HG03097 (cell line): Measurements from ENCODE around the gene NUFIP1.
"Not testable (repeated sequence)": the region's sequence is repeated elsewhere in the genome, so short reads cannot be mapped to it uniquely, and the experiment has no call there.

Experiments
- ATAC-seq: cut with Tn5 transposase; IDR thresholded peaks from one replicate; pipeline ENCODE4 v1.9.1; 2021; ENCODE audit not compliant: unreplicated experiment, low FRiP score

NUFIP1 gene

DNA sequence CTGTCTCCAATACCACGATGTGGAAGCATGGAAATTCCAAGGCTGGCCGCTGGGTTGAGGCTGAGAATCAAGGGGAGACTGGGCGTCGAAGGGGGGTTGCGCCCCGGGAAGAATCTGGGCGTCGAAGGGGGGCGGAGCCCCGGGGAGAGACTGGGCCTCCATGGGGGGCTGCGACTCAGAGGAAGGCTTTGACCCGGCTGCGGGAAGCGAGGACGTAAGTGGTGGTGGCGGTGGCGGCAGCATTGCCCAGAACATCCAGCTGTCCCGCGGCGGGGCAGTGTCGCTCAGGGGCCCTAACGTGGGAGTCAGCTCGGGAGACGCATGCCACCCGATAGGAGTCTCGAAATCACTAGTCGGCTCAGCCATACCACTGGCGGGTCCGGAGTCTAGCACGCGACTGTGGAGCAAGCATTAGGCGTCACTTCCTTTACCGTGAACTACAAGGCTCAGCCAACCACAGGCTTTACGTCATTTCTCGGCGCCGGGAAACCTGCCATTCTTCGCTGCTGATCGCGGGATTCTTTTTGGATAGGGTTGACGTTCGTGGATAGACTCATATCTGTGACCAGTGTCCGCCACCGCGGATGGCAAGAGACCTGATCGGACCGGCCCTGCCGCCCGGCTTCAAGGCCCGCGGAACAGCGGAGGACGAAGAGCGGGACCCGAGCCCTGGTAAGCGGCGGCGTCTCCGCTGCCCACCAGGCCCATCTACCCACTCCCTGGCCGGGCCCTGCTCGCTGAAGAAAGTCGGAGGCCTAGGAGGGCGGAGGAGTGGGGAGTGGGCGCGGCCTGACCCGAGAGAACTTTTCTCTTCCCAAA is at the start of gene NUFIP1, which contains the start of gene GPALPP1:
TSS of gene NUFIP1 (minus strand) at position 401 of the 819 bp plus-strand sequence. CDS start at position 366, 35 bp downstream.
TSS of gene GPALPP1 (plus strand) at position 468 of the 819 bp plus-strand sequence. CDS start at position 585, 117 bp downstream.
- peak; percentile 83 for ATAC-seq

DNA sequence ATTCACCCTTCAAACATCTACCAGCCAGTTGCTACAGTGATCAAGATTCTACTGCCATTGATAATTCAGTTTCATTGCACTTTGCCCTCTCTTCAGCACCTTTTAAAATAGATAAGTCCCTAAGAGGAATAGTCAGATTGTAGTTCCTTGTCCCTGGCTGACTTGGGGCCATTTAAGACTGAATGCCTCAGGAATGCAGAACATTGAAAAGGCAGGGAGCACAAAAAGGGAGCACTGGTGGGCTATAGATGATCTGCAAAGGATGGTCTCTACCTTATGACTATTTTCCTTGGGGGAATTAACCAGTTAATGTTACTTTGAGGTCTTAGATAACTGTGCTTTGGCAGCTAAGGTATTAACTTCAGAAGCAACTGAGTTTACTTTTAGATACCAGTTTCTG is 46.9 kb upstream of the NUFIP1 start:
- no peak for ATAC-seq

DNA sequence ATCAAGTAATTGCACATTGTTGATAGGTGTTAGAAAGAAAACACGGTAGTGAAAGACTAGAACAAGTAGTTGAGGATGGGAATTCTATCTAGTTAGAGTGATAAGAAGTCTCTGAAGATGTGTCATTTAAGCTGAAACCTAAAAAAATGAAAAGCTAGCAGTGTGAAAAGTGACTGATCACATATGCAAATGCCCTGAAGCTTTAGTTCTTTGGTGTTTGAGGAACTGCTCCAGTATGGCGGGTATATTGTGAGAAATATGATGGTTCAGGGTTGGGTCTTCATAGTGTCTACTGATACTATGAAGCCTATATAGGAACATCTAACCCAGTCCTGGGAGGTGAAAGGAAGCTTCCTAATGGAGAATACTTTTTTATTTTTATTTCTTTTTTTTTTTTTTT is 45.1 kb upstream of the NUFIP1 start:
- ATAC-seq, result no peak

DNA sequence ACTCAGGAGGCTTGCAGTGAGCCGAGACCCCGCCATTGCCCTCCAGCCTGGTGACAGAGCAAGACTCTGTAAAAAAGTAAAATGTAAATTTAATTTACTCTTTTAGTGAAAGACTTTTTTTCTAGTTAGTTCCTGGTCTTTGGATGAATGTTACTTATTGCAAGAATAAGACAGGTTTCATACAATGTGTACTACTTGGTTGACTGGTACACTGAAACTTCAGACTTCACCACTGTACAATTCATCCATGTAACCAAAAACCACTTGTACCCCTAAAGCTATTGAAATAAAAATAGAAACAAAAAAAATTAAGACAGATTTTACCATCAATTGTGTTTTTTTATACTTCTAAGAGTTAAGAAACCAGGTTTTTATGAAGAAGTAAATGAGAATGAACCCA is 35.6 kb upstream of the NUFIP1 start:
- ATAC-seq, result no peak

DNA sequence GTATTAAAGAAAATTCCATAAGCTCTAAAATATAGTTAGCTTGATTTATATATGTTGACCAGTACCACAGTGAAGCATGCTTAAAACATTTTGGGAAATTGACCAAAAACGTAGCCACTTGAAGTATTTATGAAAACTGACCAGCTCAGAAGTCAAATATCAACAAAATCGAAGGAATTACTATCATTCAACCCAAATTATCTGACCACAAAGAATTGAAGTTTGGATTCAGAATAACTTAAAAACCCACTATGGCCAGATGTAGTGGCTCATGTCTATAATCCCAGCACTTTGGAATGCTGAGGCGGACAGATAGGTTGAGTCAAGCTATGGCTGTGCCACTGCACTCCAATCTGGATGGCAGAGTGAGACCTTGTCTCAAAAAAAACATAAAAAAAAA is 32.0 kb upstream of the NUFIP1 start:
- ATAC-seq, result no peak

DNA sequence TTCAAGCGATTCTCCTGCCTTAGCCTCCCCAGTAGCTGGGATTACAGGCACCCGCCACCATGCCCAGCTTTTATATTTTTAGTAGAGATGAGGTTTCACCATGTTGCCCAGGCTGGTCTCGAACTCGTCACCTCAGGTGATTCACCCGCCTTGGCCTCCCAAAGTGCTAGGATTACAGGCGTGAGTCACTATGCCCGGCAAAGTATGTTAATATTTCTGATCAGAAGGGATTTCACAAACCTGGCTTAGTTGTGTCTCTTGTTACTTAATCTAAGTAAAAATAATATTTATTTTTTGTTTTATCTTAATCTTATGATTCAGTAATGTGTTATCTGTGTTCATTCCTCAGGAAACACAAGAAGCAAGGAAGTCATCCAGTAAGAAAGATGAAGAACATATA is 30.7 kb upstream of the NUFIP1 start:
- ATAC-seq, result not testable (repeated sequence)

DNA sequence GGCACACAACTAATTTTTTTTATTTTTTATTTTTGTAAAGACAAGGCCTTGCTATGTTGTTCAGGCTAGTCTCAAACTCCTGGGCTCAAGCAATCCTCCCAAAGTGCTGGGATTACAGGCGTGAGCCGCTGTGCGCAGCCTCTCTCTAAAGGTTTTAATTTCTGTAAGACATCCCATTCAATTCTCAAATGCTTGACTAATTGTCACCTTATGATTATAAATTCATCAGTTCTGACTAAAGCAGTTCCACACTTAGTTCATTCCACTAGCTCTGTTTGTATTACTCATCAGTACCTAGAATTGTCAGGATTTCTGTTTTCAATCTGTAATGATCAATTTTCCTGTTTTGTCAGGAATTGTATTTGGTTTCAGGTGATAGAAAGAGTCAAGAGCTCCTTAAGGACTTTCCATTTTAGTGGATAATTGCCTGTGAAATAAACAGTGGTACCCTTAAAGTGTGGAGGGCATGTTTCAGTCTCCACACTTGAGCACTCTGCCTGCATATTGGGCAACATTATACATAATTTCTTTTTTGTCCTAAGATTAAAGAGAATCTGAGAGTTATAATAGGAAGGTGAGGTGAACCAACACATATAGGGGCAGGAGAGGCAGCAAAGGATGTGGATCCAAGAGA is 27.6 kb upstream of the NUFIP1 start:
- no peak for ATAC-seq

DNA sequence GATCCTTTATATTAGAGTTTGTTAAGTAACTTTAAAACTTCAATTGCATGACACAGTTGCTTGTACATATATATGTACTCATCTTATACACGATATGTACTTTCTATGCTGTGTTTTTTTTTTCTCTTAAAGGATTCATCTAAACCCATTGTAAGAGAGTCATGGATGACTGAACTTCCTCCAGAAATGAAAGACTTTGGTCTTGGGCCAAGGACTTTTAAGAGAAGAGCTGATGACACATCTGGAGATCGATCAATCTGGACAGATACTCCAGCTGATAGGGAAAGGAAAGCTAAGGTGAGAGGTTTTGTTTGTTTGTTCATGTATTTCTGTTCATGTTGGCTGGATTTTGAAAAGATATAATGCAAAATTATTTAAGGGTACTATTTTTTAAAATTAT is 26.0 kb upstream of the NUFIP1 start:
- ATAC-seq, result no peak

DNA sequence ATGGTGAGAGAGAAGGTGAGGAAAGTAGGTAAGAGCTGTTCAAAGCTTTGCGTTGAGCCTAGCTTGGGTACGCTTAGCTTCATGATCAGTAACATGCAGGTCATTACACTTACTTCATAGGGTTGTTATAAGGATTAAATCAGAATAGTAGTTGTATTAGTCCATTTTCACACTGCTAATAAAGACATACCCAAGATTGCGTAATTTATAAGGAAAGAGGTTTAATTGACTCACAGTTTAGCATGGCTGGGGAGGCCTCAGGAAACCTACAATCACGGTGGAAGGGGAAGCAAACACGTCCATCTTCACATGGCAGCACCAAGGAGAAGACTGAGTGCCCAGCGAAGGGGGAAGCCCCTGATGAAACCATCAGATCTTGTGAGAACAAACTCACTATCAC is 21.9 kb upstream of the NUFIP1 start:
- ATAC-seq, result no peak

DNA sequence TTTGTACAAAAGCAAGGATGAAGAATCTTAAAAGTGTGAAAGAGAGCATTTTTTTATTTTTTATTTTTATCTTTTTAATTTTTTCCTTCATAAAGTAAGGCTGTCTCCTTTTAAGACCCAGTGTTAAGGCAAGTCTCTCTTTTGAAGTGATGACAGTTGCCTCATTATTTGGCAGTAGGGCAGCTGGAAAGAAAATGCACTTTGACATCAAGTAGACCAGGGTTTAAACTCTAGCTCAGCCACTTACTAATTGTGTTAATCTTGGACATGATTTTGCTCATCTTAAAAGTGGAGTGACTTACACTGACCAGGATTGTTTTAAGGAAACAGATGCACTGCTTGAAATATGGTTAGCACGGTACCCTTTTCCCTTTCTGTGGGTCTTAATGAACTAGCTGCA is 18.6 kb upstream of the NUFIP1 start:
- no peak for ATAC-seq

DNA sequence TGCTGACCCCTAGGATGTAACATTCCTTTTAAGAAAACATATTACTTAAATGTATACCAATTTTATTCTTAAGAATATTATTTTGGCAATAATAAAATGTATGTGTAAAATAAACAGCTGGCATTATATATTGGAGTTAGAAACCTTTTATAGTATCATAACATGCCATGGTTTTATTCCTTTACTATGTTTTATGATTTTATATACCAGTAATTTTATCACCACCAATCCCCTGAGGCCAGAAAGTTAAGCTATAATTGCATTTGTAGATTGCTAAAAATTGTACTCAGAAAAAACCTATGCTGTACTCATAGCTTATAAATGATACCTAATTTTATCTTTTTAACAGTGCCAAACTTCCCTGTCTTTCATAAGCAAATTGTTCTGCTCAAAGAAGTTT is 18.0 kb upstream of the NUFIP1 start:
- no peak for ATAC-seq

DNA sequence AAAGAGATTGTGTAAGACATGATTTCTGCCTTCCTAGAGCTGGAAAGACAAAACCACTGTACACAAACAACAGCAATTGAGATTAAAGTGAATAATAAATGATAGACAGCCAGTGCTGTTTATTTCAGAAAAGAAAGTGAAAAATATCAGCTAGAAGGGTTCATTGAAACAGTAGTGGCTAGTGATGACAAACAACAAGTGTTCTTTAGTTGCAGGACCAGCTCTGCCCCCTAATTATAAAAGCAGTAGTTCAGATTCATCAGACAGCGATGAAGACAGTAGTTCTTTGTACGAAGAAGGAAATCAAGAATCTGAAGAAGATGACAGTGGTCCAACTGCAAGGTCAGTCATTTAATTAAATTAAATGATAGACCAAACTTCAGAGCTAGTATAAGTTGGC is 14.8 kb upstream of the NUFIP1 start:
- no peak for ATAC-seq

DNA sequence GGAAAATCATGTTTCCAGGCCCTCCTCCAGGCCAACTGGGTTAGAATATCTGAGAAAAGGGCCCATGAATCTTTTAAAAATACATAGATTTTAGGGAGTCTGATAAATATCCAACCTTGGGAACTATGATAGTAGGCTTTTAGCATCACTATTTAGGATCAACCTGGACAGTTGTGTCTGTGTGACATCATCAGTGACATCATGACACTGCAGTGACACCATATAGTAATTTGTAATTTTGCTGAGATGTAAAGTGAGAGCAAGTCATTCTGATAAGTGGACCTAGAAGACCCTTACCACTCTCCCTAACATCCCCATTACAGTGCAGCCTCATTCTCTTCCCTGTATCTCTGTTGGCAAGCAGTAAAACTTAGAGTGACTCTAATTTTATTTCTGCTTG is 14.1 kb upstream of the NUFIP1 start:
- no peak for ATAC-seq

DNA sequence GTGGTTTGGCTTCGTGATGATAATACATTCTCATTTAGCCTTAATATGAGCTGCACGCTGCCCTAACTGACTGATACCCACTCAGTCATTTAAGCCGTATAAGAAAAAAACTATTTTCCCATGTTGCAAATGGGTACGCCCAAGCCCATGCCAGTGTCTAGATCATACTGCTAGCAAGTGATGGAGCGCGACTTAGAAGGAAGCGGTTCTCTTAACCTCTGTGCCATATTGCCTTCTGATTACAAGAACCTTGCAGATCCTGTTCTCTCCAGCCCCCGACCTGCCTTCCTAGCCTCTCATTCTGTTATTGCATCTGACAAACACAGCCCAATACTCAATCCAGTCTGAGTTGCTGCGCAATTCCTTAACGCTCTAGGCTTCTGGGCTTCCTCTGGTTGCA is 670 bp upstream of the NUFIP1 start:
- no peak for ATAC-seq

DNA sequence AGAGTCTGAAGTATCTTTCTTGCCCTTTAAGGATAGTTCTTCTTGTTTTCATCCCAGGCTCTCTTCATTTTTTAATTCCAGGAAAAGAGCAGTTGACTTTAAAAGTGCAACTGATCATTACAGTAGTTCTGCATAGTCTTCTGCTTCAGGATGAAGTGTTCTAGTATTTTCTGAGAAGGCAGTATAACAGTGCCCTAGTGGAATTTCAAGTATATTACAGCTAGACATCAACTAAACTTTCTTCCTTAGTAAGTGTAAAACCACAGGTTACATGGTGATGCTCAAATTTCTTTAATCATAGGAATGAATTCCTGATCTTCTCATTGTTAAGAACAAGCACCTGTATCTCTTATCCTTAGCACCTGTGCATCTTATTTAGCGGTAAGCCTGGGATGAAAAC is 10.9 kb downstream of the NUFIP1 start:
- ATAC-seq, result no peak

DNA sequence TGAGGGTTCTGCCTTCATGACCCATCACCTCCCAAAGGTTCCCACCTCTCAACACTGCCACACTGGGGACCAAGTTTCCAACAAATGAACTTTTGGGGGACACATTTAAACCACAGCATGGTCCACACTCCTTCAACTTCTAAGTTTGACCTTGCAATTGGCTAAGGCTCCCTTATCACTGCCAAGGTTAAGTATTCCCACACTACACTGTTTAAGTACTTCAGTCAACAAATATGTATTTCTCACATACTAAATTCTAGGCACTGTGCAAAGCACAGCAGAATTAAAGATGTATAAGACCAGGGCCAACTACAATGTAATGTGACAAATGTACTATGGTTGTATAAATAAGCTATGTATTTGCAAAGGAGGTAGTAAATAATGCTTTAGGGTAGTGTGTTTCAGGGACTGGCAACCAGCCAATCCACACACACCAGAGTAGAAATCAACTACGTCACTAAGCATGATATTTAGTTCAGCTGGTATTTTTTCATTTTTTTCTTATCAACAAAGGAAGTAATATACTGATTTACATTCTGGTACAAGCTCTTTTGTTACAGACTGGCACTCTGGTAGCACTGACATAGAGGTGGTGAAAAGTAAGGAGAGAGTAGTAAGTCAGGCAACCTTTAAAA is 12.2 kb downstream of the NUFIP1 start:
- no peak for ATAC-seq

DNA sequence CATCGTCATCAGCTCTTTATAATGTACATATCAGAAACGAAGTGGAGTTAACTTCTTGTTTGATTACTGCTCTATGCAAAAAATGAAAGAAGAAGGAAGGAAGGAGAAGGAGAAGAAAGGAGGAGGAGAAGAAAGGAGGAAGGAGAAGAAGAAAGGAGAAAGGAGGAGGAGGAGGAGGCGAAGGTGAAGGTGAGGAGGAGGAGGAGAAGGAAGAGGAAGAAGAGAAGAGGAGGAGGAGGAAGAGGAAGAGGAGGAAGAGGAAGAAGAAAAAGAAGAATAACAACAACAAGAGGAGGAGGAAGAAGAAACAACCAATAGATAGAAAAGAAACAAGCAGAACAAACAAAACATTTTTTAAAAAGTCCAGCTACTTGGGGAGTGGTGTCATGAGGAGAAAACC is 13.1 kb downstream of the NUFIP1 start:
- no peak for ATAC-seq

DNA sequence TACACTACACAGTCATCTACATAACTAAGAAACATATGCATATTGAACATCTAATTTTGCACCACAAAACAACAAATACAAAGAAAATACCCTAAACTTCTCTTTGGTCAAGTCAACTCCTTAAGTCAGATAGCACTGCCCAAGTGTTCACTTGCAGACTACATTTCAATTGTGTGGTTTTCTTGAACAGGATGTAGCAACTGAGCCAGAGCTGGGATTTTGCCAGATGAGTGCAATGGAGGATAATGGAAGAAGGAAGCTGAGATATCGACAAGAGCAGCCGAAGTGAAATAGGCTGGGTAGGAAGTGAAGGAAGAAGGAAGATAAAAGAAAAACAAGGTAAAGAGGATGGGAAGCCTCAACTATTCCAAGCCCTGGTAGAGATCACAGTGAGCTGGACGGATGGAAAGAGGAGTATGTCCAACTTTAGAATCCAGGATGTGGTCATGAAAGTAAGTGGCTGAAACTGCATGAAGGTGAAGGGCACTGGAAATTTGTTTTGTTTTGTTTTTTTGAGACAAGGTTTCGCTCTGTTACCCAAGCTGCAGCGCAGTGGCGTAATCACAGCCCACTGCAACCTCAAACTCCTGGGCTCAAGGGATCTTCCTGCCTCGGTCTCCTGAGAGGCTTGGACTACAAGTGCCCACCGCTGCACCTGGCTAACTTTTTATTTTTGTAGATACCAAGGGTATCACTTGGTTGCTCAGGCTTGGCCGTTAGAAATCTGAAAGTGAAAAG is 15.0 kb downstream of the NUFIP1 start:
- ATAC-seq, result peak; percentile 48

DNA sequence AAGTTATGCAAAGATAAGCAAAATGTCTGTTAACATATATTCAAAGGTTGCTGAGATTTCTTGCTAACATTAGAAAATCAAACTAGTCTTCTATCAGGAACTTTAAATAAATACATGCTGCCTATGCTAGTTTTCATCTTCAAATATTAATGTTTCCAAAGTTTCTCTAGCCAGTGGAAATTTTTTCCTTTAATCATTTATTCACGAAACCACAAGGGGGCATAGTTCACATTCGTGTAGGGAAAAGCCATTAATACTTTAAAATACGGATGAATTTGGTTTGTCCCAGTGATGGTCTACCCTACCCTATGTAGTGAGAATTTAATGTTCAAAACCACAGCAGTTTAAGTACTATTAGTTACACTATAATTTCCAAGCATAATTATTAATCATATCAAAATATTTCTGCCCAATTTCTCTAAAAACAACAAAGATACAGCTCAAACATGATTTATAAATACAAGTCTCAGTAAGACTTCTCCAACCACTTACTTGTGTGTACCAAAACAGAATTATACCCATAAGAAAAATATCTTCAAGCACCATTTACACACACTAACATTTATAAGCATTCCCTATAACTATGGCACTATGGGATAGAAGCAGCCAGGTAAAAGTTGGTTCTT is 16.2 kb downstream of the NUFIP1 start:
- no peak for ATAC-seq
